ENCODE results near the gene SYT8. TPM values are rescaled to one million over a fixed set of nuclear protein-coding genes. Genes with fewer than 3 reads are reported as not detected.
"Not testable (repeated sequence)": the region's sequence is repeated elsewhere in the genome, so short reads cannot be mapped to it uniquely, and the experiment has no call there.

SYT8 gene
- total RNA-seq, 1 donor from 2014 or later: 0.17 TPM

- TF ChIP-seq CTCF (IDR thresholded peaks at IDR 0.05; ENCODE audit: insufficient read depth, low read length, poor library complexity, severe bottlenecking): no peak
- Histone ChIP-seq H3K27me3 (ENCODE audit: control insufficient read depth, insufficient read depth, low read length) (peaks cover 10% of the 10 kb centered on the region), H3K4me3 (ENCODE audit: low read depth, low read length) (no peak overlapping the region), H3K36me3 (ENCODE audit: control insufficient read depth, insufficient read depth, low read length) (no peaks in the 10 kb centered on the region)
- DNase-seq (ENCODE audit: low read depth): no peak
These were observed 41.7 kb upstream of the SYT8 start for GRCh38 chr11:1793081-1793480.

DNA sequence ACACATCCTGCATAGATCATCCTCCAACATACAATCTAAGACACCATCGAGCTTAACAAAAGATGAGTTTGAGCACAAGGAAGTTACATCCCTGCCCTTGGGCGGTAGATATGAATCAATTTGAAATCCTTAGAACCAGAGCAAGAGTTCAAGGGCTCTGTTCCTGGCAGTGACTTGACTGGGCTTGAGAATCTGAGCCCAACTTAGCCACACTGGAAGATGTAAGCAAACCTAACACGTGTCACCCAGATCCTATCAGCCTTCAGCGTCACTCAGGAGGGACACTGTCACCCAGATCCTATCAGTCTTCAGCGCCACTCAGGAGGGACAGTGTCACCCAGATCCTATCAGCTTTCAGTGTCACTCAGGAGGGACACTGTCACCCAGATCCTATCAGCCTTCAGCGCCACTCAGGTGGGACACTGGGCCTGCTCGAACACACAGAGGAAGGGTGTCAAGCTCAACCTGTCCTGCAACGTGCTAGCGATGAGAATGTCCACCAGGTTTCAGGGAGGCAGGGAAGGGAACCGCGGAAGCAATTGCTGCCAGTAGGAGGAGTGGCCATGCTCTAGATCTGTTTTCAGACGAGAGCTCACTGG is 38.3 kb upstream of the SYT8 start:
- peaks cover 10% of the 10 kb centered on the region for H3K27me3 ChIP-seq (ENCODE audit: control insufficient read depth, insufficient read depth, low read length)
- DNase-seq (ENCODE audit: low read depth): no peak
- H3K4me3 ChIP-seq (ENCODE audit: low read depth, low read length): no peak overlapping the region
- no peak for TF ChIP-seq CTCF (IDR thresholded peaks at IDR 0.05; ENCODE audit: insufficient read depth, low read length, poor library complexity, severe bottlenecking)
- H3K36me3 ChIP-seq (ENCODE audit: control insufficient read depth, insufficient read depth, low read length): no peaks in the 10 kb centered on the region

- Histone ChIP-seq H3K36me3 (ENCODE audit: control insufficient read depth, insufficient read depth, low read length) (no peaks in the 10 kb centered on the region), H3K4me3 (ENCODE audit: low read depth, low read length) (no peak overlapping the region), H3K27me3 (ENCODE audit: control insufficient read depth, insufficient read depth, low read length) (peaks cover 10% of the 10 kb centered on the region)
- TF ChIP-seq CTCF (IDR thresholded peaks at IDR 0.05; ENCODE audit: insufficient read depth, low read length, poor library complexity, severe bottlenecking): no peak
- no peak for DNase-seq (ENCODE audit: low read depth)
These were observed 37.2 kb upstream of the SYT8 start for GRCh38 chr11:1797391-1798125.

DNA sequence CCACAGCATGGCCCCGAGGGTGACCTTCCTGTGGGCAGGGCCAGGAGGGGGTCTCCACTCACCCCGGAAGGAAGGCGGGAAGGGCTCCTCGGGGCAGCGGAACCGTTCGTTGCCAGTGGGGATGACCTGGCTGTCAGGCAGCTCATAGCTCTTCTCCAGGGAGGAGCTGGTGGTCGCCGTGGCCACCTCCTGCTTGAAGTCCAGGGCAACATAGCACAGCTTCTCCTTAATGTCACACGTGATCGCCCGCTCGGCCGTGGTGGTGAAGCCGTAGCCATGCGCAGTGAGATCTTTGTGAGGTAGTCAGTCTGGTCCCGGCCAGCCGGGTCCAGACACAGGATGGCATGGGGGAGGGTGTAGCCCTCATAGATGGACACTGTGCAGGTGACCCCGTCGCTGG is 31.5 kb upstream of the SYT8 start:
- no peaks in the 10 kb centered on the region for H3K36me3 ChIP-seq (ENCODE audit: control insufficient read depth, insufficient read depth, low read length)
- no peak overlapping the region for H3K4me3 ChIP-seq (ENCODE audit: low read depth, low read length)
- no peak for DNase-seq (ENCODE audit: low read depth)
- TF ChIP-seq CTCF (IDR thresholded peaks at IDR 0.05; ENCODE audit: insufficient read depth, low read length, poor library complexity, severe bottlenecking): no peak
- peaks cover 2% of the 10 kb centered on the region for H3K27me3 ChIP-seq (ENCODE audit: control insufficient read depth, insufficient read depth, low read length)

DNA sequence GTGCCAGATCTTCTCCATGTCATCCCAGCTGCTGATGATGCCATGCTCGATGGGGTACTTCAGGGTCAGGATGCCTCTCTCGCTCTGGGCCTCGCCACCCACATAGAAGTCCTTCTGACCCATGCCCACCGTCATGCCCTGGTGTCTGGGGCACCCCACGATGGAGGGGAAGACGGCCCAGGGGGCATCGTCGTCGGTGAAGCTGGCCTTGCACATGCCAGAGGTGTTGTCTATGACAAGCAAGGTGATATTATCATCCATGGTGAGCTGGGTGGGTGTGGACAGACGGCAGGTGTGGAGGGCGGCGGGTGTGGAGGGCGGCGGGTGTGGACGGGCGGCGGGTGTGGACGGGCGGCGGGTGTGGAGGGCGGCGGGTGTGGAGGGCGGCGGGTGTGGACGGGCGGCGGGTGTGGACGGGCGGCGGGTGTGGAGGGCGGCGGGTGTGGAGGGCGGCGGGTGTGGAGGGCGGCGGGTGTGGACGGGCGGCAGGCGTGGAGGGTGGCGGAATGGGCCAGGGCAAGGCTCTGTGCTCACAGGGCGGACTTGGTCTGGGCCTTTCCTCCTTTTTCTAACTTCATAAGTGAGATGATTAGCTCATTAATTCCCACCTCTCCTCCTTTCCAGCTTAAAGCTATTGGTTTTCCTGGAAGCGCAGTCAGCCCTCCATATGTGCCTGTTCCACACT is 30.8 kb upstream of the SYT8 start:
- not testable (repeated sequence) for H3K27me3 ChIP-seq (ENCODE audit: control insufficient read depth, insufficient read depth, low read length); H3K36me3 ChIP-seq (ENCODE audit: control insufficient read depth, insufficient read depth, low read length); H3K4me3 ChIP-seq (ENCODE audit: low read depth, low read length); DNase-seq (ENCODE audit: low read depth)

DNA sequence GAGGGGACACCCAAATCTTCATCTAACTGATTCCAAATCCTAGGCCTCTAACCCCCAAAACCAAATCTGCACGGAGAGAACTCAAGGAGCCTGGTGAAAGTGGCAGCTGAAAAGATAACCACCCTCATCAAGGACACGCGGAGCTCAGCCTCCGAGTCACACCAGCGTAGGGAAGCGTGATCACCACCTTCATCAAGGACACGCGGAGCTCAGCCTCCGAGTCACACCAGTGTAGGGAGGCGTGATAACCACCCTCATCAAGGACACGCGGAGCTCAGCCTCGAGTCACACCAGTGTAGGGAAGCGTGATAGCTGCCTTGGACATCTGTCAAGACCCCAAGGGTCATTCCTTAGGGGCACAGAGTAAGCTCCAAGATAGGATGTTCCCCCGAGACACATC is 29.3 kb upstream of the SYT8 start:
- H3K36me3 ChIP-seq (ENCODE audit: control insufficient read depth, insufficient read depth, low read length): no peaks in the 10 kb centered on the region
- TF ChIP-seq CTCF (IDR thresholded peaks at IDR 0.05; ENCODE audit: insufficient read depth, low read length, poor library complexity, severe bottlenecking): no peak

More for the DNA sequence above, 29.3 kb upstream of the SYT8 start:
- peaks cover 2% of the 10 kb centered on the region for H3K27me3 ChIP-seq (ENCODE audit: control insufficient read depth, insufficient read depth, low read length)
- H3K4me3 ChIP-seq (ENCODE audit: low read depth, low read length): no peak overlapping the region
- no peak for DNase-seq (ENCODE audit: low read depth)

Measured in kidney epithelial cell (primary cell).